T47D (cell line): ENCODE data around the gene AKNA.
A peak's percentile ranks its signal among the peaks of the same experiment; 100 is the strongest.

Source experiments
- DNase-seq, 2 experiments: peaks; one replicate each; pipeline versions ENCODE4 v3.0.0 to v3.0.0-alpha.2; 2011 to 2012; ENCODE audit warnings: low read depth in 1 of 2, low spot score in 1 of 2
- JUND ChIP-seq: IDR thresholded peaks from 2 replicates; pipeline ENCODE4 v1.6.1; 2012; ENCODE audit warnings: low read depth
- in situ Hi-C: cut with HindIII; loops from 2 replicates; pipeline ENCODE4 v1.10.0; 2016; ENCODE audit warnings: low sequenced_read_pairs, low pct_unique_long_range_greater_than_20kb

AKNA gene

GRCh38 chr9:114400219-114400618, 12.4 kb upstream of the AKNA start:
- in situ Hi-C loops = no loop called here
- no peak for TF ChIP-seq JUND
- no peak for DNase-seq

GRCh38 chr9:114399381-114399780, 11.6 kb upstream of the AKNA start:
- in situ Hi-C loops = no loop called here
- no peak for TF ChIP-seq JUND
- DNase-seq = peak in 1 of 2 experiments; percentile 91

- no peak for TF ChIP-seq JUND
- in situ Hi-C loops = no loop called here
- peak; percentile 98 for DNase-seq
These were observed 10.2 kb upstream of the AKNA start for GRCh38 chr9:114397848-114398605.

GRCh38 chr9:114397219-114397847, 9.6 kb upstream of the AKNA start:
- no peak for DNase-seq
- in situ Hi-C loops = no loop called here
- TF ChIP-seq JUND = no peak

GRCh38 chr9:114396558-114397218, 8.9 kb upstream of the AKNA start:
- TF ChIP-seq JUND = no peak
- in situ Hi-C loops = no loop called here
- DNase-seq = no peak

GRCh38 chr9:114395768-114396167, 8.0 kb upstream of the AKNA start:
- TF ChIP-seq JUND = no peak
- in situ Hi-C loops = no loop called here
- no peak for DNase-seq

- in situ Hi-C loops = no loop called here
- no peak for TF ChIP-seq JUND
- no peak for DNase-seq
These were observed 7.5 kb upstream of the AKNA start for GRCh38 chr9:114395334-114395617.

GRCh38 chr9:114394523-114395333, 6.9 kb upstream of the AKNA start:
- no peak for DNase-seq
- no peak for TF ChIP-seq JUND
- in situ Hi-C loops = no loop called here

GRCh38 chr9:114392749-114393112, 4.9 kb upstream of the AKNA start:
- no peak for DNase-seq
- in situ Hi-C loops = no loop called here
- TF ChIP-seq JUND = no peak

GRCh38 chr9:114390952-114391351, 3.2 kb upstream of the AKNA start:
- no peak for TF ChIP-seq JUND
- DNase-seq = no peak
- in situ Hi-C loops = no loop called here

GRCh38 chr9:114389612-114390368, 2.0 kb upstream of the AKNA start:
- in situ Hi-C loops = no loop called here
- TF ChIP-seq JUND = no peak
- DNase-seq = no peak

- in situ Hi-C loops = no loop called here
- no peak for TF ChIP-seq JUND
- DNase-seq = no peak
These were observed 1.1 kb upstream of the AKNA start for GRCh38 chr9:114388764-114389375.
